Measurements from ENCODE around the gene BMPER.

GRCh38 chr7:33981671-33982424 is 76.5 kb downstream of the BMPER start:
- TF ChIP-seq, protein P1, sequence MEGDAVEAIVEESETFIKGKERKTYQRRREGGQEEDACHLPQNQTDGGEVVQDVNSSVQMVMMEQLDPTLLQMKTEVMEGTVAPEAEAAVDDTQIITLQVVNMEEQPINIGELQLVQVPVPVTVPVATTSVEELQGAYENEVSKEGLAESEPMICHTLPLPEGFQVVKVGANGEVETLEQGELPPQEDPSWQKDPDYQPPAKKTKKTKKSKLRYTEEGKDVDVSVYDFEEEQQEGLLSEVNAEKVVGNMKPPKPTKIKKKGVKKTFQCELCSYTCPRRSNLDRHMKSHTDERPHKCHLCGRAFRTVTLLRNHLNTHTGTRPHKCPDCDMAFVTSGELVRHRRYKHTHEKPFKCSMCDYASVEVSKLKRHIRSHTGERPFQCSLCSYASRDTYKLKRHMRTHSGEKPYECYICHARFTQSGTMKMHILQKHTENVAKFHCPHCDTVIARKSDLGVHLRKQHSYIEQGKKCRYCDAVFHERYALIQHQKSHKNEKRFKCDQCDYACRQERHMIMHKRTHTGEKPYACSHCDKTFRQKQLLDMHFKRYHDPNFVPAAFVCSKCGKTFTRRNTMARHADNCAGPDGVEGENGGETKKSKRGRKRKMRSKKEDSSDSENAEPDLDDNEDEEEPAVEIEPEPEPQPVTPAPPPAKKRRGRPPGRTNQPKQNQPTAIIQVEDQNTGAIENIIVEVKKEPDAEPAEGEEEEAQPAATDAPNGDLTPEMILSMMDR (IDR thresholded peaks at IDR 0.05): no peak
- TF ChIP-seq POLR2AphosphoS5 (IDR thresholded peaks at IDR 0.05; ENCODE audit: low read depth, low read length) (no peak), TCF7L2 (IDR thresholded peaks at IDR 0.05; ENCODE audit: low read depth, low read length) (no peak)
- TF ChIP-seq, protein P2, sequence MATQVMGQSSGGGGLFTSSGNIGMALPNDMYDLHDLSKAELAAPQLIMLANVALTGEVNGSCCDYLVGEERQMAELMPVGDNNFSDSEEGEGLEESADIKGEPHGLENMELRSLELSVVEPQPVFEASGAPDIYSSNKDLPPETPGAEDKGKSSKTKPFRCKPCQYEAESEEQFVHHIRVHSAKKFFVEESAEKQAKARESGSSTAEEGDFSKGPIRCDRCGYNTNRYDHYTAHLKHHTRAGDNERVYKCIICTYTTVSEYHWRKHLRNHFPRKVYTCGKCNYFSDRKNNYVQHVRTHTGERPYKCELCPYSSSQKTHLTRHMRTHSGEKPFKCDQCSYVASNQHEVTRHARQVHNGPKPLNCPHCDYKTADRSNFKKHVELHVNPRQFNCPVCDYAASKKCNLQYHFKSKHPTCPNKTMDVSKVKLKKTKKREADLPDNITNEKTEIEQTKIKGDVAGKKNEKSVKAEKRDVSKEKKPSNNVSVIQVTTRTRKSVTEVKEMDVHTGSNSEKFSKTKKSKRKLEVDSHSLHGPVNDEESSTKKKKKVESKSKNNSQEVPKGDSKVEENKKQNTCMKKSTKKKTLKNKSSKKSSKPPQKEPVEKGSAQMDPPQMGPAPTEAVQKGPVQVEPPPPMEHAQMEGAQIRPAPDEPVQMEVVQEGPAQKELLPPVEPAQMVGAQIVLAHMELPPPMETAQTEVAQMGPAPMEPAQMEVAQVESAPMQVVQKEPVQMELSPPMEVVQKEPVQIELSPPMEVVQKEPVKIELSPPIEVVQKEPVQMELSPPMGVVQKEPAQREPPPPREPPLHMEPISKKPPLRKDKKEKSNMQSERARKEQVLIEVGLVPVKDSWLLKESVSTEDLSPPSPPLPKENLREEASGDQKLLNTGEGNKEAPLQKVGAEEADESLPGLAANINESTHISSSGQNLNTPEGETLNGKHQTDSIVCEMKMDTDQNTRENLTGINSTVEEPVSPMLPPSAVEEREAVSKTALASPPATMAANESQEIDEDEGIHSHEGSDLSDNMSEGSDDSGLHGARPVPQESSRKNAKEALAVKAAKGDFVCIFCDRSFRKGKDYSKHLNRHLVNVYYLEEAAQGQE (IDR thresholded peaks at IDR 0.05; ENCODE audit: insufficient read depth in 1 of 2, low read depth in 2 of 2, low read length in 1 of 2): no peak
